Activated CD8-positive, alpha-beta T cell treated with anti-CD3 and anti-CD28 coated beads, Interleukin-2, amount 10 ng/mL, durations not matched to agents 7 days and 5 days (primary cell): ENCODE results near the gene PSMB4. TPM values are rescaled to one million over a fixed set of nuclear protein-coding genes. Genes with fewer than 3 reads are reported as not detected.
"Not testable (repeated sequence)": the region's sequence is repeated elsewhere in the genome, so short reads cannot be mapped to it uniquely, and the experiment has no call there.

ENCODE experiments used
- ATAC-seq: fragments of 150-1000 bp; cut with Tn5 transposase; one replicate; pipeline ENCODE4 v1.10.0; 2021; ENCODE audit warnings: moderate library complexity
- CTCF ChIA-PET: fragments of 350-600 bp; sonication (Branson Sonifier 250); formaldehyde crosslinking; loops from one replicate; lab custom pipeline; 2021; ENCODE audit warnings: antibody characterized with exemption; lab: Charles Lee
- POLR2A ChIA-PET: fragments of 350-600 bp; sonication (Branson Sonifier 250); formaldehyde crosslinking; loops from one replicate; lab custom pipeline; 2021; ENCODE audit warnings: antibody characterized with exemption; lab: Charles Lee
- DNase-seq: peaks from one replicate; pipeline ENCODE4 v3.0.0-alpha.2; 2020
- H3K27ac Mint-ChIP-seq: one replicate; pipeline ENCODE4 v1.8.0; 2021; ENCODE audit warnings: mild to moderate bottlenecking, mixed read lengths
- H3K27me3 Mint-ChIP-seq: one replicate; pipeline ENCODE4 v1.8.0; 2021; ENCODE audit warnings: low read depth, mixed read lengths
- H3K36me3 Mint-ChIP-seq: one replicate; pipeline ENCODE4 v1.8.0; 2021; ENCODE audit warnings: low read depth, mixed read lengths
- H3K4me1 Mint-ChIP-seq: one replicate; pipeline ENCODE4 v1.8.0; 2021; ENCODE audit warnings: low read depth, mixed read lengths
- H3K4me3 Mint-ChIP-seq: one replicate; pipeline ENCODE4 v1.8.0; 2021; ENCODE audit warnings: mild to moderate bottlenecking, mixed read lengths
- H3K9me3 Mint-ChIP-seq: one replicate; pipeline ENCODE4 v1.8.0; 2022; ENCODE audit warnings: mixed read lengths; ENCODE audit not compliant: insufficient read depth
- total RNA-seq, 2 experiments: library from RNA; stranded (reverse); gene quantifications; one replicate each; pipeline ENCODE4 v1.2.3, GENCODE V29; 2021

Gene PSMB4
- total RNA-seq, 2 experiments from 2014 or later: 292 to 303 TPM

DNA sequence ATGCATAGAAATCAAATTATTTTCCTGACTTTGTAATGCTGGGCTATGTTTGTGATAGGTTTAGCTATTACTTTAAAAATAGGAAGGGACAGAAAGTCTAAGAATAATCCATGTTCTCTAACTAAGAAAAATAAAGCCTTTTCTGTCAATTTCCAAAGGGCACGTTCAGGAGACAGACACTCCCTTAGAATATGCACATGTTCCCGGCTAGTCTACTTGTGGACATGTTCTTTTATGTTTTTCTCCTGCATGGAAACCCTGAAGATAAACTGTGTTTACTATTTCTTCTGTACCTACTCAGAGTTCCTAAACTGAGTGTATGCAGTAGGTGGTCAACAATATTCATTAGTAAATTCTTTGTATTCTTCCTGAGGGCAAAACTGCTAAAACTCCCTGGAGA, 12.5 kb downstream of the PSMB4 start:
- H3K4me1 Mint-ChIP-seq: no peaks in the 10 kb centered on the region
- H3K36me3 Mint-ChIP-seq: peaks cover 58% of the 10 kb centered on the region
- no peak for DNase-seq
- no peaks in the 10 kb centered on the region for H3K9me3 Mint-ChIP-seq
- ChIA-PET POLR2A (interaction anchor here (1.5 kb wide), 1 partner anchor 12 kb away, joined by 3 read pairs; the partner anchor contains the start of gene PSMB4), CTCF (interaction anchor here (0.7 kb wide), 1 partner anchor 12 kb away, joined by 3 read pairs; the partner anchor contains the start of gene PSMB4)
- no peak for ATAC-seq
- no peak overlapping the region for H3K4me3 Mint-ChIP-seq
- H3K27me3 Mint-ChIP-seq: no peaks in the 10 kb centered on the region
- no peak overlapping the region for H3K27ac Mint-ChIP-seq

DNA sequence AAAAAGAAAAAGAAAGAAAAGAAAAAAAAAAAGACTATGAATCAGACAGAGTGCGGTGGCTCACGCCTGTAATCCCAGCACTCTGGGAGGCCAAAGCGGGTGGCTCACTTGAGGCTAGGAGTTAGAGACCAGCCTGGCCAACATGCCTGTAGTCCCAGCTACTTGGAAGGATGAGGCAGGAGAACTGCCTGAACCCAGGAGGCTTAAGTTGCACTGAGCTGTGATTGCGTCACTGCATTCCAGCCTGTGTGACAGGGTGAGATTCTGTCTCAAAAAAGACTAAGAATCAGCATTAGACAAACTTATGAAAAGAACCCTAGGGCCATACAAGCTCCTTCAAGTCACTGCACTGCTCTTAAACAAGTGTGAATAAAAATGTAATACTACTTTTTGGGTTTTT, 16.9 kb downstream of the PSMB4 start:
- Mint-ChIP-seq H3K4me1 (no peaks in the 10 kb centered on the region), H3K27ac (no peak overlapping the region), H3K9me3 (no peaks in the 10 kb centered on the region), H3K36me3 (peaks cover 35% of the 10 kb centered on the region), H3K4me3 (no peak overlapping the region), H3K27me3 (no peaks in the 10 kb centered on the region)
- DNase-seq: no peak
- ChIA-PET POLR2A (interaction anchor here (0.6 kb wide), 1 partner anchor 12 kb away, joined by 3 read pairs; no protein-coding TSS in a partner anchor), CTCF (no interaction called here)
- ATAC-seq: no peak

DNA sequence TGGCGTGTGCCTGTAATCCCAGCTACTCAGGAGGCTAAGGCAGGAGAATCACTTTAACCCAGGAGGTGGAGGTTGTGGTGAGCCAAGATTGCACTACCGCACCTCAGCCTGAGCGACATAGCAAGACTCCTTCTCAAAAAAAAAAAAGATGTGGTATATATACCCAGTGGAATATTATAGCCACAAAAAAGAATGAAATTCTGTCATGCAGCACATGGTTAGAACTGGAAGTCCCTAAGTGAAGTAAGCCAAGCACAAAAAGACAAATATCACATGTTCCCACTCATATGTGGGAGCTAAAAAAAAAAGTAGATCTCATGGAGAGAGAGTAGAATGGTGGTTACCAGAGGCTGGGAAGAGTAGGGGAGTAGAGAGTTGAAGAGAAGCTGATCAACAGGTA, 18.7 kb downstream of the PSMB4 start:
- DNase-seq (no peak), ATAC-seq (no peak)
- Mint-ChIP-seq H3K27ac (no peak overlapping the region), H3K4me3 (no peak overlapping the region), H3K36me3 (peaks cover 35% of the 10 kb centered on the region), H3K27me3 (no peaks in the 10 kb centered on the region), H3K4me1 (no peaks in the 10 kb centered on the region), H3K9me3 (no peaks in the 10 kb centered on the region)
- POLR2A ChIA-PET: interaction anchor here (0.7 kb wide), 1 partner anchor 77 kb away, joined by 5 read pairs; no protein-coding TSS in a partner anchor
- CTCF ChIA-PET: interaction anchor here (0.8 to 1.4 kb wide), 3 partner anchors 10 to 19 kb away, joined by 3 to 5 read pairs (median 4); no protein-coding TSS in a partner anchor

DNA sequence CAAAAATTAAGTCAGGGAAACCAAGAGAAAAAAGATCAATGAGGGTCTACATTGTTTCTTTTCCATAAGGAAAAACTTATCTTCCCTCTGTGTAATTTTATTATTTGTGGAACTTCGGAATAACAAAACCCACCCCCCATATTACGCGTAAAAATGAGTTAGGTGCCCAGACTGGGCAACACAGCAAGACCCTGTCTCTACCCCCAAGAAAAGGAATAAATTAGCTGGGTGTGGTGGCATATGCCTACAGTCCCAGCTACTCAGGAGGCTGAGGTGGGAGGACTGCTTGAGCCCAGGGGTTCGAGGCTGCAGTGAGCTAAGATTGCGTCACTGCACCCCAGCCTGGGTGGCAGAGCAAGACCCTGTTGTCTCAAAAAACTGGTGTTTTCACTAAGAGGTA, 20.4 kb downstream of the PSMB4 start:
- DNase-seq (no peak), ATAC-seq (no peak)
- H3K27me3 Mint-ChIP-seq: no peaks in the 10 kb centered on the region
- peaks cover 35% of the 10 kb centered on the region for H3K36me3 Mint-ChIP-seq
- ChIA-PET POLR2A (no interaction called here), CTCF (interaction anchor here (1.0 kb wide), 1 partner anchor 25 kb away, joined by 4 read pairs; no protein-coding TSS in a partner anchor)
- no peaks in the 10 kb centered on the region for H3K9me3 Mint-ChIP-seq
- H3K27ac Mint-ChIP-seq: no peak overlapping the region
- no peak overlapping the region for H3K4me3 Mint-ChIP-seq
- no peaks in the 10 kb centered on the region for H3K4me1 Mint-ChIP-seq

DNA sequence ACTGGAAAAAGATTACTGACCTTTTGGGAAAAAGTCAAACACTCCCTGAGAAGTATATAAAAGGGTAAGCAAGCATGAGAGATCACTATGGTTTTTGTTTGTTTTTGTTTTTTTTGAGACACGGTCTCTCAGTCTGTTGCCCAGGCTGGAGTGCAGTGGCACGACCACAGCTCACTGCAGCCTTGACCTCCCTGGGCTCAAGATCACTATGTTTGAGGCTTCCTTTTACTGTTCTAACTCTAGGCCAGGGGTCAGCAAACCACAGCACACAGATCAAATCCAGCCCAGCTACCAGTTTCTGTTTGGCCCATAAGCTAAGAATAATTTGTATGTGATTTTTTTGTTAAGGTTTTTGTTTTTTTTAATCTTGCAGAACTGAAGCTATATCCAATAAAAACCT, 25.7 kb downstream of the PSMB4 start:
- no peak for ATAC-seq
- no peak overlapping the region for H3K27ac Mint-ChIP-seq

DNA sequence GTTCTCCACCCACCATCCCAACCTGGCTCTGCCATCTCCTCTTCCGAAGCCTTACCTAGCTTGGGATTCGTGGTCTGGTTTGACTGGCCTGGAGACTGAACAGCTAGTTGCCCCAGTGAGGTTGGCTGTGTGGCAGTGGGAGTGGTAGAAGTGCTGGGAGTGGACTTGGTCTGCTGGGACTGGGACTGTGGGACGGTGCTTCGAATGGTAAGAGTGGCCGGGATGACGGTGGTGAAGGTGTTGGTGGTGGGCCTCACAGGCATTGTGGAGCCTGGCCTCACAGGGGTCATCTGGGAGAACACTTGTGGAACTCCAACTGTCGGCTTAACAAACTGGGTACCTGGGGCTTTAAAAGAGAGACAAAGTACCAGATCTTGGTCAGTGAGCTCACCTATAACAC, 28.7 kb downstream of the PSMB4 start:
- ChIA-PET POLR2A (no interaction called here), CTCF (interaction anchor here (2.1 kb wide), 1 partner anchor 10 kb away, joined by 5 read pairs; no protein-coding TSS in a partner anchor)
- H3K27ac Mint-ChIP-seq: no peak overlapping the region
- no peaks in the 10 kb centered on the region for H3K27me3 Mint-ChIP-seq
- peaks cover 41% of the 10 kb centered on the region for H3K36me3 Mint-ChIP-seq
- H3K9me3 Mint-ChIP-seq: no peaks in the 10 kb centered on the region
- no peak for DNase-seq
- ATAC-seq: no peak
- H3K4me3 Mint-ChIP-seq: no peak overlapping the region
- no peaks in the 10 kb centered on the region for H3K4me1 Mint-ChIP-seq

More for the DNA sequence above, 25.7 kb downstream of the PSMB4 start:
- H3K9me3 Mint-ChIP-seq: no peaks in the 10 kb centered on the region
- no peaks in the 10 kb centered on the region for H3K4me1 Mint-ChIP-seq
- no peaks in the 10 kb centered on the region for H3K27me3 Mint-ChIP-seq
- DNase-seq: no peak
- POLR2A ChIA-PET: interaction anchor here (0.8 kb wide), 1 partner anchor 34 kb away, joined by 3 read pairs; the partner anchor contains the start of gene POGZ
- CTCF ChIA-PET: interaction anchor here (1.0 to 1.9 kb wide), 3 partner anchors 12 to 26 kb away, joined by 4 to 7 read pairs (median 5); partner anchors contain the start of gene PSMB4
- H3K4me3 Mint-ChIP-seq: no peak overlapping the region
- H3K36me3 Mint-ChIP-seq: peaks cover 51% of the 10 kb centered on the region

DNA sequence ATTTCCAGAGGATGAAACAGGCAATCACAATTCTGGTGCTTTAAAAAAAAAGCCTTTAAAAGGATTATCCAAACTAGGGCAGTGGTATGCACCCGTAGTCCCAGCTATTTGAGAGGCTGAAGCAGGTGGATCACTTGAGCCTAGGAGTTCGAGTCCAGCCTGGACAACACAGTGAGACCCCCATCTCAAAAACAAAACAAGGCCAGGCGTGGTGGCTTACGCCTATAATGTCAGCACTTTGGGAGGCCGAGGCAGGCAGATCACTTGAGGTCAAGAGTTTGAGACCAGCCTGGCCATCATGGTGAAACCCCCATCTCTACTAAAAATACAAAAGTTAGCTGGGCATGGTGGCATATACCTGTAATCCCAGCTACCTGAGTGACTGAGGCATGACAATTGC, 34.5 kb downstream of the PSMB4 start:
- H3K4me3 Mint-ChIP-seq, ATAC-seq, H3K27me3 Mint-ChIP-seq, POLR2A ChIA-PET, CTCF ChIA-PET, DNase-seq, H3K9me3 Mint-ChIP-seq, H3K27ac Mint-ChIP-seq: not testable (repeated sequence)
- H3K36me3 Mint-ChIP-seq: peaks cover 13% of the 10 kb centered on the region
- peaks cover 17% of the 10 kb centered on the region for H3K4me1 Mint-ChIP-seq

DNA sequence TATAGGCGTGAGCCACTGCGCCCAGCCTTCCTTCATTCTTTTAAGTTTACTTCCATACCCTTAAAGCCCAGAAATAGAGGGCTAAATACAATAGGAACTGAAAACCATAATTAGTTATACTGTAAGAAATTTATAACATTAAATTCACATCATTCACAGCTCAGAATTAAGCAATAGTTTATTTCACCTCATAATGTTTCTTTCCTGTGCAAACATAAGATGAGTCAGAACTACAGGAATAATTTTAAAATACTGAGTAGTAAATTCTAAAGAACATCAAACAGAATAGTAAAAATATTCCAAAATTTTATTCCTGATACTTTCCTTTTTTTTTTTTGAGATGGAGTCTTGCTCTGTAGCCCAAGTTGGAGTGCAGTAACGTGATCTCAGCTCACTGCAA, 35.8 kb downstream of the PSMB4 start:
- no peaks in the 10 kb centered on the region for H3K9me3 Mint-ChIP-seq
- ChIA-PET POLR2A (no interaction called here), CTCF (interaction anchor here (1.6 kb wide), 1 partner anchor 9 kb away, joined by 5 read pairs; no protein-coding TSS in a partner anchor)
- no peak overlapping the region for H3K27ac Mint-ChIP-seq
- H3K27me3 Mint-ChIP-seq: no peaks in the 10 kb centered on the region
- no peak for ATAC-seq
- H3K4me1 Mint-ChIP-seq: peaks cover 20% of the 10 kb centered on the region
- no peak for DNase-seq
- H3K36me3 Mint-ChIP-seq: peaks cover 11% of the 10 kb centered on the region
- no peak overlapping the region for H3K4me3 Mint-ChIP-seq

DNA sequence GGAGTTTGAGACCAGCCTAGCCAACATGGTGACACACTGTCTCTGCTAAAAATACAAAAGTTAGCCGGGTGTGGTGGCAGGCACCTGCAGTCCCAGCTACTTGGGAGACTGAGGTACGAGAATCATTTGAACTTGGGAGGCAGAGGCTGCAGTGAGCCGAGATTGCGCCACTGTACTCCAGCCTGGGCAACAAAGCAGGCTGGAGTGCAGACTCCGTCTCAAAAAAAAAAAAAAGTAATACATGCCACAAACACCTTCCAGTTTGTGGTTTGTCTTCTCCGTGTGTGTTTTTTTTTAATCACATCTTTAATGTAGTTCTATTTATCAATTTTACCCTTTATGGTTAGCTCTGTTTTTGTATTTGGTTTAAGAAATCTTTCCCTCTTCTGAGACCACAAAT, 37.6 kb downstream of the PSMB4 start:
- H3K27ac Mint-ChIP-seq: no peak overlapping the region
- no peaks in the 10 kb centered on the region for H3K9me3 Mint-ChIP-seq
- peaks cover 22% of the 10 kb centered on the region for H3K36me3 Mint-ChIP-seq
- no peak overlapping the region for H3K4me3 Mint-ChIP-seq
- ChIA-PET POLR2A (interaction anchor here (1.1 kb wide), 1 partner anchor 23 kb away, joined by 4 read pairs; the partner anchor contains the start of gene POGZ), CTCF (interaction anchor here (1.1 to 1.4 kb wide), 2 partner anchors 18 to 157 kb away, joined by 3 to 4 read pairs; no protein-coding TSS in a partner anchor)
- ATAC-seq (peak; percentile 15), DNase-seq (no peak)
- peaks cover 25% of the 10 kb centered on the region for H3K4me1 Mint-ChIP-seq
- H3K27me3 Mint-ChIP-seq: no peaks in the 10 kb centered on the region

DNA sequence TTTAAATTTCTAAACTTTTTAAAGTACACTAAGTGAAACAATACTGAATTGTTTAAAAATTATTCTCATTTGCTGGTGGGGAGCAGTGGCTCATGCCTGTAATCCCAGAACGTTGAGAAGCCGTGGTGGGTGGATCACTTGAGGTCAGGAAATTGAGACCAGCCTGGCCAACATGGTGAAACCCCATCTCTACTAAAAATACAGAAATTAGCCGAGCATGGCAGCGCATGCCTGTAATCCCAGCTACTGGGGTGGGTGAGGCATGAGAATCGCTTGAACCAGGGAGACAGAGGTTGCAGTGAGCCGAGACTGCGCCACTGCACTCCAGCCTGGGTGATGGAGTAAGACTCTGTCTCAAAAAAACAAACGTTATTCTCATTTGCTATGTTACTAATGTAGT, 38.0 kb downstream of the PSMB4 start:
- H3K27me3 Mint-ChIP-seq, H3K9me3 Mint-ChIP-seq, H3K4me3 Mint-ChIP-seq, DNase-seq, H3K27ac Mint-ChIP-seq: not testable (repeated sequence)
- Mint-ChIP-seq H3K36me3 (peaks cover 23% of the 10 kb centered on the region), H3K4me1 (peaks cover 25% of the 10 kb centered on the region)
- ATAC-seq: peak; percentile 19
- POLR2A ChIA-PET: interaction anchor here (1.1 kb wide), 1 partner anchor 22 kb away, joined by 4 read pairs; the partner anchor contains the start of gene POGZ
- CTCF ChIA-PET: interaction anchor here (1.1 to 1.4 kb wide), 2 partner anchors 19 to 157 kb away, joined by 3 to 4 read pairs; no protein-coding TSS in a partner anchor

DNA sequence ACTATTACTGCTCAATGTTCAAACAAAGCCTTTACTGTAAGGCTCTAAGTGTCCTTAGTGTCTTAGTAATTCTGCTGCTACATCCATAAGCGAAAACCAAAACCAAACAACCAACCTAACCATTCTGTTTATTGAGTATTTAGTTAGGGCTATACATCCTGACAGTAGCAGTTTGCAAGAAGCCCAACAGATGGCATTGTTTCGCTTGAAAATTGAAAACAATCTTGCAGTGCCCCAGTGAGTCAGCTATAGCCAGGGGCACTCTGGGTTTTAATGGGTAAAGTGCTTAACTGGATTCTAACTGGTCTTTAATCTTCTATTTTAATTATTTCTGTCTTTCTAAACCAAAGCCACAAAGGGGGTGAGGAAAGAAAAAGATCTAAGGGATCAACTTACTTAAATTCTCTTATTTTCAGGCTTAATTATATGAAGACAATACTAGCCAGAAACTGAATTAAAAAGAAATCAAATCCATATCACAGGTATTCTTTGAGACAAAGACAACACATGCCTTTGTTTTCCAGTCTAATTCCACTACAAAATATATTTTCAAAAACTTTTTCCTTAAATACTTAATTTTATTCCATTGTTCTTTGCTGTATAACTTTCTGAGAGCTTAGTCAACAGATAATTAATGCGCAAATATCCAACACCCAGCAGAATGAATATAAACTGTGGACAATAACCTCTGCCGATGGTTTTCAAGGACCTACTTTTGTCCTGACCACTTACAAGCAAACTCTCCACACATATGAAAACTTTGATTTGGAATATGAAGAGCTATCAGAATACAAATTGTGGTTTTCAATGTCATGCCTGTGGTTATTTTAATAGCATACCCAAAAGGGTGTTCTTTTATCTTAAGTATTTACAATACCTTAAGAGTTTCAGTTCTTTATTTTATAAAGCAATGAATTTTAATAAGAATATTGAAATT, 44.7 kb downstream of the PSMB4 start:
- H3K36me3 Mint-ChIP-seq: peaks cover 19% of the 10 kb centered on the region
- no peak overlapping the region for H3K27ac Mint-ChIP-seq
- H3K27me3 Mint-ChIP-seq: no peaks in the 10 kb centered on the region
- DNase-seq: peak; percentile 82
- H3K4me1 Mint-ChIP-seq: peaks cover 40% of the 10 kb centered on the region
- H3K9me3 Mint-ChIP-seq: no peaks in the 10 kb centered on the region
- ChIA-PET POLR2A (interaction anchor here (1.4 kb wide), 1 partner anchor 45 kb away, joined by 4 read pairs; the partner anchor contains the start of gene PSMB4), CTCF (interaction anchor here (0.7 to 1.9 kb wide), 33 partner anchors 9 to 409 kb away, joined by 3 to 11 read pairs (median 4); partner anchors contain the start of genes CGN, PSMB4, THEM5 and TUFT1)
- no peak overlapping the region for H3K4me3 Mint-ChIP-seq
- ATAC-seq: peak; percentile 95
